Mesodermal cell (in vitro differentiated cells): ENCODE data around the gene RGS9.

ENCODE experiments used
- H3K27ac ChIP-seq: 2 replicates; pipeline ENCODE4 v1.7.0; 2013; ENCODE audit warnings: mild to moderate bottlenecking, low read depth, low read length, moderate library complexity; ENCODE audit not compliant: severe bottlenecking
- H3K36me3 ChIP-seq: 2 replicates; pipeline ENCODE4 v1.7.1; 2013; ENCODE audit warnings: mild to moderate bottlenecking, low read length, moderate library complexity; ENCODE audit not compliant: control insufficient read depth, insufficient read depth
- H3K4me1 ChIP-seq: one replicate; pipeline ENCODE4 v1.7.1; 2013; ENCODE audit warnings: mild to moderate bottlenecking, low read length; ENCODE audit not compliant: insufficient read depth, control insufficient read depth, poor library complexity, severe bottlenecking
- H3K4me3 ChIP-seq: 2 replicates; pipeline ENCODE4 v1.7.0; 2013; ENCODE audit warnings: low read length, control low read depth, mild to moderate bottlenecking; ENCODE audit not compliant: insufficient read depth, poor library complexity, severe bottlenecking; ENCODE audit errors: extremely low read depth
- H3K9me3 ChIP-seq: 2 replicates; pipeline ENCODE4 v1.7.1; 2013; ENCODE audit warnings: mild to moderate bottlenecking, low read length, moderate library complexity; ENCODE audit not compliant: control insufficient read depth
- WGBS, 2 experiments: methylation state at CpG; one replicate each; pipeline ENCODE4 v1.1.5; 2013; ENCODE audit warnings: missing lambda C conversion rate in 2 of 2; ENCODE audit not compliant: insufficient coverage in 2 of 2; 5-methylcytosine and 5-hydroxymethylcytosine counted together

The RGS9 gene

GRCh38 chr17:65158041-65158440 lies 20.9 kb downstream of the RGS9 start:
- H3K27ac ChIP-seq = no peak overlapping the region
- H3K9me3 ChIP-seq = no peaks in the 10 kb centered on the region
- 95% methylated on average over 11 of the region's 11 CpGs for WGBS, 2 experiments
- no peaks in the 10 kb centered on the region for H3K36me3 ChIP-seq
- peaks cover 3% of the 10 kb centered on the region for H3K4me1 ChIP-seq
- H3K4me3 ChIP-seq = no peak overlapping the region

- Histone ChIP-seq H3K27ac (no peak overlapping the region), H3K36me3 (no peaks in the 10 kb centered on the region), H3K4me1 (peaks cover 5% of the 10 kb centered on the region), H3K9me3 (no peaks in the 10 kb centered on the region), H3K4me3 (no peak overlapping the region)
- WGBS, 2 experiments = 71 to 93% methylated on average over 1 to 2 of the region's 2 CpGs
Observed at GRCh38 chr17:65158622-65159021, 21.5 kb downstream of the RGS9 start.

GRCh38 chr17:65160516-65160915 lies 23.3 kb downstream of the RGS9 start:
- 93 to 94% methylated on average over 4 to 5 of the region's 6 CpGs for WGBS, 2 experiments
- Histone ChIP-seq H3K9me3 (no peaks in the 10 kb centered on the region), H3K27ac (no peak overlapping the region), H3K4me3 (no peak overlapping the region), H3K4me1 (peaks cover 11% of the 10 kb centered on the region), H3K36me3 (no peaks in the 10 kb centered on the region)

- Histone ChIP-seq H3K36me3 (no peaks in the 10 kb centered on the region), H3K9me3 (no peaks in the 10 kb centered on the region), H3K27ac (no peak overlapping the region), H3K4me1 (peaks cover 11% of the 10 kb centered on the region), H3K4me3 (no peak overlapping the region)
- 66 to 78% methylated on average over 4 to 5 of the region's 5 CpGs for WGBS, 2 experiments
Observed at GRCh38 chr17:65163990-65164495, 26.9 kb downstream of the RGS9 start.

GRCh38 chr17:65166787-65167186 lies 29.6 kb downstream of the RGS9 start:
- no peak overlapping the region for H3K27ac ChIP-seq
- H3K4me3 ChIP-seq = no peak overlapping the region
- H3K9me3 ChIP-seq = no peaks in the 10 kb centered on the region
- peaks cover 11% of the 10 kb centered on the region for H3K4me1 ChIP-seq
- 95 to 96% methylated on average over 14 to 15 of the region's 16 CpGs for WGBS, 2 experiments
- H3K36me3 ChIP-seq = no peaks in the 10 kb centered on the region

GRCh38 chr17:65167566-65167965 lies 30.4 kb downstream of the RGS9 start:
- H3K4me1 ChIP-seq = peaks cover 11% of the 10 kb centered on the region
- H3K9me3 ChIP-seq = no peaks in the 10 kb centered on the region
- WGBS, 2 experiments = 93 to 96% methylated on average over 4 to 7 of the region's 8 CpGs

GRCh38 chr17:65169691-65170090 lies 32.5 kb downstream of the RGS9 start:
- Histone ChIP-seq H3K4me1 (peaks cover 9% of the 10 kb centered on the region), H3K36me3 (no peaks in the 10 kb centered on the region)
- WGBS, 2 experiments = 88 to 100% methylated on average over 3 of the region's 3 CpGs

More at GRCh38 chr17:65167566-65167965, 30.4 kb downstream of the RGS9 start:
- Histone ChIP-seq H3K27ac (no peak overlapping the region), H3K36me3 (no peaks in the 10 kb centered on the region), H3K4me3 (no peak overlapping the region)

GRCh38 chr17:65170839-65171238 lies 33.7 kb downstream of the RGS9 start:
- Histone ChIP-seq H3K36me3 (no peaks in the 10 kb centered on the region), H3K9me3 (no peaks in the 10 kb centered on the region), H3K4me1 (peaks cover 9% of the 10 kb centered on the region), H3K27ac (no peak overlapping the region), H3K4me3 (no peak overlapping the region)
- 96% methylated on average over 10 of the region's 10 CpGs for WGBS, 2 experiments

More at GRCh38 chr17:65169691-65170090, 32.5 kb downstream of the RGS9 start:
- Histone ChIP-seq H3K27ac (no peak overlapping the region), H3K9me3 (no peaks in the 10 kb centered on the region), H3K4me3 (no peak overlapping the region)

- peaks cover 9% of the 10 kb centered on the region for H3K4me1 ChIP-seq
- H3K27ac ChIP-seq = no peak overlapping the region
- H3K9me3 ChIP-seq = no peaks in the 10 kb centered on the region
- no peak overlapping the region for H3K4me3 ChIP-seq
- no peaks in the 10 kb centered on the region for H3K36me3 ChIP-seq
- 92 to 94% methylated on average over 3 of the region's 4 CpGs for WGBS, 2 experiments
Observed at GRCh38 chr17:65171752-65172151, 34.6 kb downstream of the RGS9 start.

- H3K9me3 ChIP-seq = peaks cover 5% of the 10 kb centered on the region
- no peak overlapping the region for H3K4me3 ChIP-seq
- H3K4me1 ChIP-seq = peaks cover 9% of the 10 kb centered on the region
- H3K27ac ChIP-seq = no peak overlapping the region
- no peaks in the 10 kb centered on the region for H3K36me3 ChIP-seq
- 96 to 97% methylated on average over 5 to 10 of the region's 11 CpGs for WGBS, 2 experiments
Observed at GRCh38 chr17:65172496-65173136, 35.4 kb downstream of the RGS9 start.

- peak overlapping the region; percentile 36 for H3K27ac ChIP-seq
- no peak overlapping the region for H3K4me3 ChIP-seq
- WGBS, 2 experiments = 79 to 82% methylated on average over 9 to 12 of the region's 12 CpGs
- H3K36me3 ChIP-seq = no peaks in the 10 kb centered on the region
- peaks cover 9% of the 10 kb centered on the region for H3K4me1 ChIP-seq
- peaks cover 5% of the 10 kb centered on the region for H3K9me3 ChIP-seq
Observed at GRCh38 chr17:65173284-65173793, 36.2 kb downstream of the RGS9 start.
